ENCODE results near the gene PRB2.
"Not testable (repeated sequence)": the region's sequence is repeated elsewhere in the genome, so short reads cannot be mapped to it uniquely, and the experiment has no call there.

The PRB2 gene

DNA sequence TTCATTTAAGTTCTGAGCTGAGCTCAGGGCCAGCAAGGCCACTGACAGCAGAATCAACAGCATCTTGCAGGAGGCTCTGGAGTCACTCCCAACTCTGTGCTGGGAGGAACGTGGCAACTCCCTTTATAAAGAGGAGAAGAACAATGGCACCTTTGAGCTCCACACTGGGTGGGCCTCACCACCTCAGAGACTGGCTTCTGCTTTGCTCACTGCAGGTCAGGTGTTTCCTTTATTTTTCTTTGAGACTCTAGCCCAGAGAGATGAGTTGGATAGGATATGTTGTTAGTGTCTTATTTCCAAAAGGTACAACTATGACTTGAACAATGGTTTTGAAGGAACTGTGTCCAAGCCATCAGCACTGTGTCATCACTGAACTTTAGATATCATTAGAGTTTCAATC is at the start of gene PRB2:
Gene PRB2 (minus strand): TSS at position 101 of the 400 bp plus-strand sequence. CDS start 38 bp downstream, at position 63.
- DNase-seq, result not testable (repeated sequence)

GRCh38 chr12:11437966-11438365 is 42.6 kb upstream of the PRB2 start:
- DNase-seq, result no peak

DNA sequence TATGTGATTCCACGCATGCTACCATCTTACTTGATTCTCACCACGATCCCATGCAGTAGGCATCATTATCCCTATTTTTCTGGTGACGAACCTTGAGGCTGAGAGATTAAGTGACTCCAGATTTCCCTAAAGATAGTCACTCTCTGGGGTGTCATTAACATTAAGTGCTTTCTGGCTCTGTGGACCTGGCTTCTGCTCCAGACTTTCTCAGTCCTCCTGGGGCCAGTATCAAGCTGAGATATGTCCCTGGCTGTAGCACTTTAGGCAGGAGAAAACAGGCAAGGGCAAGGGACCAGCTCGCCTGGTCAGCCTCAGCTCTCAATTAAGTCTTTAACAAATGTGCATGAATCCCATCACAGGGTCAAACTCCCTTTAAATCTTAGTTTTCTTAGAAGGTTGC is 38.3 kb upstream of the PRB2 start:
- DNase-seq, result no peak

- no peak for DNase-seq
Observed at GRCh38 chr12:11431486-11431885, 36.1 kb upstream of the PRB2 start.

DNA sequence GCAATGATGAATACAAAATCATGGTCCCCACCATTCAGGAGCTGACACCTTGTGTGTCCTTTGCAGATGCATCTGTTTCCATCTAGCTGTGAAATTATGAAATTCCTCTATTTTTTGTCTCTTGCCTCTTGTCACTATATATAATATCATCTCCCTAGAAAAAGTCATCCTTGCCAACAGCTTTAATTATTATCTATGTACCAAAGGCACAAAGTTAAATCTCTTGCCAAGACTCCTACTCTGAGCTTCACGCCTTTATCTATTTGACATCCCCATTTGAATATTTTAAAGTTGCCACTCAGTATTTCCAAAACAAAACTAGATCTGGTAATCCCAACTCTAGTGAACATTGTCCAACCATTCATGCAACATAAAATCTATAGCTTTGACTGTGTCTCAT is 32.0 kb upstream of the PRB2 start:
- no peak for DNase-seq

GRCh38 chr12:11412731-11413130 is 17.4 kb upstream of the PRB2 start:
- DNase-seq, result no peak

- no peak for DNase-seq
Observed at GRCh38 chr12:11408096-11408495, 12.7 kb upstream of the PRB2 start.

DNA sequence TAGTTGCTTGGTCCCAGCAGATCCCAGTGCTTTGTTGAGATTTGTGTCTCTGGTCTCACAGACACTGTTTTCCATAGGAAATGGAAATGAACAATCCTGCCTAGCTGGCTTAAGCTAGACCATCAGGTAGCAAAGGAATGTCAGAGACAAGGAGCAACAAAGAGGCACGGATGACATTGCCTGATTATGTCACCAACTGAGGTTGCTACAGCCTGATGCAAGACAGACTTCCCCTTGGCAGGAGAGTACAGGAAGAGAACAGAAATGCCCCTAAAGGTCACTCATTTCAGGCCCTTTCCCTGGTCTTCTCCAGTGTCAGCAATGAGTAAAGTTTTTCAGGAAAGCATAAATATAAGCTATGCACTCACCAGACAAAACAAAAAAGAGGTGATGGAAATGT is 2.0 kb upstream of the PRB2 start:
- no peak for DNase-seq

- not testable (repeated sequence) for DNase-seq
Observed at GRCh38 chr12:11391456-11391855, 3.9 kb downstream of the PRB2 start.

DNA sequence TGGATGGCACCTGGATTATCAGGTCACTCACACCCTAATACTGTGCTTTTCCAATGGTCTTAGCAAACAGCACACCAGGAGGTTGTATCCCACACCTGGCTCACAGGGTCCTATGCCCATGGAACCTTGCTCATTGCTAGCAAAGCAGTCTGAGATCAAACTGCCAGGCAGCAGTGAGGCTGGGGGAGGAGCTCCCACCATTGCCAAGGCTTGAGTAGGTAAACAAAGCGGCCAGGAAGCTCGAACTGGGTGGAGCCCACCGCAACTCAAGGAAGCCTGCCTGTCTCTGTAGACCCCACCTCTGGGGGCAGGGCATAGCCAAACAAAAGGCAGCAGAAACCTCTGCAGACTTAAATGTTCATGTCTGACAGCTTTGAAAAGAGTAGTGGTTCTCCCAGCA is 17.9 kb downstream of the PRB2 start:
- not testable (repeated sequence) for DNase-seq

DNA sequence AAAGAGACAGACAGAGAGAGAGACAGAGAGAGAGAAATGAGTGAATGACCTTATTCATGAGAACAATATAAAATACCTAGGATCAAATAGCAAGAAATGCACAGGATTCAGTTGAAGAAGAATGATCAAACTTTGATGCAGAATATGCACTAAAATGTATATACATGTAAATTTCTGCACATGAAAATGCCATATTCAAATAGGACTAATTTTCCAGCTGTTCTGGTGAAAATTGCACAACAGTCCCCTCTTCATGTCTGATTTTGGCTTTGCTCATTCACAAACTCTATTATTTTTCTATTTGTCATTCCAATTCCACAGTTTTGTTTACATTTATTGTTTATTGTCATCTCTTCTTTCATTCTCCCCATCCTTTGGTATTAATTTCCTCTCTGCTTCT is 34.2 kb downstream of the PRB2 start:
- no peak for DNase-seq

GRCh38 chr12:11360205-11360883 is 35.0 kb downstream of the PRB2 start:
- DNase-seq, result peak; percentile 37

GRCh38 chr12:11351736-11352135 is 43.6 kb downstream of the PRB2 start:
- DNase-seq, result not testable (repeated sequence)

- no peak for DNase-seq
Observed at GRCh38 chr12:11348439-11348838, 46.9 kb downstream of the PRB2 start.

DNA sequence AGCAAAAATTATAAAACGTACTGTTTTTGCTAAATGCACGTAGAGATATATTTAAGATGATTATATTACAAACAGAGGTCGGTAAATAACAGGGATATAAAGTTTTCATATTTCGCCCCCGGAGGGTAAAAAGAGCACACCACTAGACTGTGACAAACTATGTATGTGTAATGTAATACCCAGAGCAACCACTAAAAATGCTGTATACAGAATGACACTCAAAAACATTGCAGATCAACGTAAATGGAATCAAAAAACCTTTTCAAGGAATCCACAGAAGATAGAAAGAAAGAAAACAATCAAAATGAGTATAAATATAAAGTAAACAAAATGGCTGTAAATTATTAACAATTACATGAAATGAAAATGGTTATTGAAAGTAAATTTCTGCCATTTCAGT is 47.6 kb downstream of the PRB2 start:
- DNase-seq, result no peak

GRCh38 chr12:11344500-11344899 is 50.9 kb downstream of the PRB2 start:
- DNase-seq, result no peak
